IMR-90 (cell line): ENCODE data around the gene SASH1. TPM values are rescaled to one million over a fixed set of nuclear protein-coding genes. Genes with fewer than 3 reads are reported as not detected.
A peak's percentile ranks its signal among the peaks of the same experiment; 100 is the strongest.

Source experiments
- ATAC-seq: fragments of 200-7000 bp; cut with Tn5 transposase; 2 replicates; pipeline ENCODE4 v1.9.1; 2020; ENCODE audit warnings: low read depth, mild to moderate bottlenecking, moderate library complexity
- BruUV-seq: library from RNA; stranded (reverse); fragments of 400-500 nt; replicated peaks from 2 replicates; lab custom pipeline; 2021; lab: Mats Ljungman, UMichigan
- CTCF ChIA-PET: fragments of 300-600 bp; formaldehyde crosslinking; extraction: SDS; loops from one replicate; lab custom pipeline; 2021; ENCODE audit warnings: antibody characterized with exemption; lab: Yijun Ruan, JAX
- POLR2A ChIA-PET: fragments of 300-600 bp; sonication (Branson Sonifier 250); formaldehyde crosslinking; loops from one replicate; lab custom pipeline; 2022; ENCODE audit warnings: antibody characterized with exemption; ENCODE audit not compliant: unreplicated experiment; lab: Charles Lee
- DNase-seq: peaks from one replicate; pipeline ENCODE4 v3.0.0; 2013
- H2AFZ ChIP-seq: replicated peaks from 2 replicates; pipeline ENCODE3; 2013; ENCODE audit warnings: low read length, mild to moderate bottlenecking; ENCODE audit not compliant: poor library complexity
- H2AK5ac ChIP-seq: 2 replicates; pipeline ENCODE4 v1.6.1; 2013; ENCODE audit warnings: low read depth, low read length, inconsistent platforms
- H2AK9ac ChIP-seq: replicated peaks from 2 replicates; pipeline ENCODE3; 2013; ENCODE audit warnings: mild to moderate bottlenecking, low read depth, low read length, moderate library complexity; ENCODE audit not compliant: poor library complexity
- H2BK120ac ChIP-seq: 2 replicates; pipeline ENCODE4 v1.6.1; 2013; ENCODE audit warnings: low read depth, low read length, inconsistent platforms
- H2BK15ac ChIP-seq: 3 replicates; pipeline ENCODE4 v1.6.1; 2013; ENCODE audit warnings: low read depth, low read length, inconsistent platforms
- H2BK20ac ChIP-seq: 2 replicates; pipeline ENCODE4 v1.6.1; 2013; ENCODE audit warnings: low read depth, mild to moderate bottlenecking, inconsistent platforms, low read length, moderate library complexity
- H2BK5ac ChIP-seq: 2 replicates; pipeline ENCODE4 v1.6.1; 2013; ENCODE audit warnings: mild to moderate bottlenecking, low read depth, low read length, inconsistent platforms; ENCODE audit not compliant: poor library complexity, severe bottlenecking
- H3K14ac ChIP-seq: replicated peaks from 2 replicates; pipeline ENCODE4 v1.6.1; 2013; ENCODE audit warnings: low read depth, low read length, inconsistent platforms
- H3K18ac ChIP-seq: 2 replicates; pipeline ENCODE4 v1.6.1; 2013; ENCODE audit warnings: low read depth, low read length, control low read depth
- H3K23ac ChIP-seq: 2 replicates; pipeline ENCODE4 v1.6.1; 2013; ENCODE audit warnings: low read depth, low read length, inconsistent platforms
- H3K27ac ChIP-seq: 2 replicates; pipeline ENCODE4 v1.5.1; 2013; ENCODE audit warnings: mild to moderate bottlenecking, control low read depth, low read length; ENCODE audit not compliant: insufficient read depth
- H3K27me3 ChIP-seq: 2 replicates; pipeline ENCODE4 v1.6.1; 2013; ENCODE audit warnings: low read length; ENCODE audit not compliant: control insufficient read depth, insufficient read depth
- H3K36me3 ChIP-seq: 2 replicates; pipeline ENCODE4 v1.6.1; 2013; ENCODE audit warnings: low read length, mixed read lengths; ENCODE audit not compliant: control insufficient read depth, insufficient read depth
- H3K4ac ChIP-seq: 2 replicates; pipeline ENCODE4 v1.6.1; 2013; ENCODE audit warnings: low read depth, low read length, inconsistent platforms
- H3K4me1 ChIP-seq: 2 replicates; pipeline ENCODE4 v1.6.1; 2013; ENCODE audit warnings: low read length, mixed read lengths; ENCODE audit not compliant: control insufficient read depth, insufficient read depth
- H3K4me2 ChIP-seq: 2 replicates; pipeline ENCODE4 v1.6.1; 2013; ENCODE audit warnings: low read depth, mild to moderate bottlenecking, control low read depth, low read length, moderate library complexity
- H3K4me3 ChIP-seq: 2 replicates; pipeline ENCODE4 v1.5.1; 2013; ENCODE audit warnings: low read depth, mild to moderate bottlenecking, control low read depth, low read length, moderate library complexity; ENCODE audit not compliant: insufficient read depth
- H3K56ac ChIP-seq: 2 replicates; pipeline ENCODE4 v1.6.1; 2013; ENCODE audit warnings: low read length, inconsistent platforms; ENCODE audit not compliant: insufficient read depth; ENCODE audit errors: extremely low read depth
- H3K79me1 ChIP-seq, 2 experiments: 2 replicates each; pipeline ENCODE4 v1.6.1; 2013; ENCODE audit warnings: low read length in 2 of 2, inconsistent platforms in 1 of 2, low read depth in 1 of 2
- H3K9ac ChIP-seq: 2 replicates; pipeline ENCODE4 v1.6.1; 2013; ENCODE audit warnings: low read depth, low read length, control low read depth
- H3K9me1 ChIP-seq: 2 replicates; pipeline ENCODE4 v1.6.1; 2013; ENCODE audit warnings: low read length, inconsistent platforms; ENCODE audit not compliant: insufficient read depth
- H3K9me3 ChIP-seq: 2 replicates; pipeline ENCODE4 v1.6.1; 2013; ENCODE audit warnings: low read length; ENCODE audit not compliant: control insufficient read depth, insufficient read depth
- H4K20me1 ChIP-seq: 2 replicates; pipeline ENCODE4 v1.6.1; 2013; ENCODE audit warnings: low read length, inconsistent platforms; ENCODE audit not compliant: insufficient read depth
- H4K5ac ChIP-seq: 2 replicates; pipeline ENCODE4 v1.6.1; 2013; ENCODE audit warnings: mild to moderate bottlenecking, low read depth, low read length, control low read depth
- H4K8ac ChIP-seq, 2 experiments: 2 replicates each; pipeline ENCODE4 v1.6.1; 2013; ENCODE audit warnings: low read depth in 2 of 2, low read length in 2 of 2, control low read depth in 1 of 2, inconsistent platforms in 1 of 2
- H4K91ac ChIP-seq: 2 replicates; pipeline ENCODE4 v1.6.1; 2013; ENCODE audit warnings: low read depth, low read length, inconsistent platforms; ENCODE audit not compliant: insufficient read depth
- BHLHE40 ChIP-seq: fragments of 150-350 bp; IDR thresholded peaks from 2 replicates; pipeline ENCODE4 v1.6.1; 2016; ENCODE audit warnings: mild to moderate bottlenecking, low read depth, low read length
- CEBPB ChIP-seq: IDR thresholded peaks from 2 replicates; pipeline ENCODE4 v1.6.1; 2012; ENCODE audit warnings: low read depth, low read length, improper control_type of control experiment
- CHD1 ChIP-seq: IDR thresholded peaks from 2 replicates; pipeline ENCODE4 v1.6.1; 2012; ENCODE audit warnings: low read depth, low read length, improper control_type of control experiment
- CTCF ChIP-seq: conservative IDR thresholded peaks from 2 replicates; pipeline ENCODE4 v1.5.1; 2012; ENCODE audit warnings: mild to moderate bottlenecking, low read depth, low read length, improper control_type of control experiment
- ELK1 ChIP-seq: fragments of 150-350 bp; IDR thresholded peaks from 2 replicates; pipeline ENCODE4 v1.6.1; 2016; ENCODE audit warnings: low read depth, mild to moderate bottlenecking, low read length, moderate library complexity, borderline replicate concordance
- FOS ChIP-seq: fragments of 150-350 bp; IDR thresholded peaks from 2 replicates; pipeline ENCODE4 v1.6.1; 2016; ENCODE audit warnings: low read depth, low read length
- MAFK ChIP-seq: IDR thresholded peaks from 2 replicates; pipeline ENCODE4 v1.6.1; 2012; ENCODE audit warnings: low read depth, low read length, improper control_type of control experiment
- MAZ ChIP-seq: IDR thresholded peaks from 2 replicates; pipeline ENCODE4 v1.6.1; 2012; ENCODE audit warnings: low read depth, mild to moderate bottlenecking, low read length, improper control_type of control experiment, moderate library complexity, borderline replicate concordance
- MXI1 ChIP-seq: IDR thresholded peaks from 2 replicates; pipeline ENCODE4 v1.6.1; 2012; ENCODE audit warnings: low read depth, mild to moderate bottlenecking, low read length, moderate library complexity, borderline replicate concordance
- NFE2L2 ChIP-seq: fragments of 150-350 bp; IDR thresholded peaks from 2 replicates; pipeline ENCODE4 v1.6.1; 2016; ENCODE audit warnings: low read depth, mild to moderate bottlenecking, low read length
- POLR2A ChIP-seq: IDR thresholded peaks from 2 replicates; pipeline ENCODE4 v1.6.1; 2012; ENCODE audit warnings: mild to moderate bottlenecking, low read depth, low read length
- RAD21 ChIP-seq: IDR thresholded peaks from 2 replicates; pipeline ENCODE4 v1.6.1; 2012; ENCODE audit warnings: low read length, improper control_type of control experiment
- RCOR1 ChIP-seq: IDR thresholded peaks from 2 replicates; pipeline ENCODE4 v1.6.1; 2012; ENCODE audit warnings: mild to moderate bottlenecking, low read length, improper control_type of control experiment; ENCODE audit not compliant: insufficient replicate concordance
- RFX5 ChIP-seq: IDR thresholded peaks from 2 replicates; pipeline ENCODE4 v1.8.0; 2012; ENCODE audit warnings: low read depth, mild to moderate bottlenecking, low read length, moderate library complexity
- SMC3 ChIP-seq: fragments of 150-350 bp; IDR thresholded peaks from 2 replicates; pipeline ENCODE4 v1.6.1; 2016; ENCODE audit warnings: low read depth, mild to moderate bottlenecking, antibody characterized with exemption, low read length, moderate library complexity
- USF2 ChIP-seq: fragments of 150-350 bp; IDR thresholded peaks from 2 replicates; pipeline ENCODE4 v1.6.1; 2017; ENCODE audit warnings: mild to moderate bottlenecking, antibody characterized with exemption, low read length, low read depth
- WGBS, 2 experiments: methylation state at CpG; one replicate each; pipeline versions ENCODE4 v1.1.5 to v1.1.7; 2013; ENCODE audit warnings: missing lambda C conversion rate in 2 of 2; ENCODE audit not compliant: insufficient read length in 1 of 2; ENCODE audit errors: extremely low coverage in 2 of 2; 5-methylcytosine and 5-hydroxymethylcytosine counted together
- dilution Hi-C: fragments of 300-500 bp; cut with HindIII; formaldehyde crosslinking; loops from one replicate; pipeline ENCODE4 v1.14.3; 2018; ENCODE audit warnings: low sequenced_read_pairs; ENCODE audit not compliant: unreplicated experiment
- in situ Hi-C: fragments of 300-500 bp; cut with MboI; formaldehyde crosslinking; loops from 3 replicates; pipeline ENCODE4 v1.14.3; 2019; ENCODE audit warnings: low sequenced_read_pairs, inconsistent platforms, mixed read lengths
- intact Hi-C: fragments of 100-400 bp; cut with micrococcal nuclease; formaldehyde crosslinking; loops from 2 replicates; pipeline ENCODE4 v1.10.0; 2022
- polyA plus RNA-seq, 3 experiments: library from polyadenylated mRNA; depleted of rRNA; stranded (reverse); fragments of >200 nt; gene quantifications; 2 replicates each; pipeline ENCODE4 v1.2.3, GENCODE V29; 2012; ENCODE audit warnings: low replicate concordance in 1 of 3
- total RNA-seq: library from RNA; depleted of rRNA; stranded (reverse); fragments of >200 nt; gene quantifications from 2 replicates; pipeline ENCODE4 v1.2.3, GENCODE V29; 2012

Gene SASH1
- total and polyA plus RNA-seq, 2 of the 4 experiments (the other 2 are of a cell fraction) = 11.6 to 16.5 TPM

GRCh38 chr6:148563066-148563465, 220.4 kb downstream of the SASH1 start:
- H3K4me2 ChIP-seq = no peak overlapping the region
- no peak overlapping the region for H2BK20ac ChIP-seq
- no peaks in the 10 kb centered on the region for H3K9me3 ChIP-seq
- H4K20me1 ChIP-seq = no peaks in the 10 kb centered on the region; the same call in 1 of the 2 replicates
- BruUV-seq = no TSS peak
- H3K27ac ChIP-seq = no peak overlapping the region
- no peak overlapping the region for H3K14ac ChIP-seq
- no peak overlapping the region for H4K5ac ChIP-seq
- H3K23ac ChIP-seq = no peak overlapping the region
- peaks cover 19% of the 10 kb centered on the region for H3K9me1 ChIP-seq
- in situ Hi-C loops = no loop called here
- no peak overlapping the region for H2BK5ac ChIP-seq
- H3K56ac ChIP-seq = no peak overlapping the region
- H3K27me3 ChIP-seq = no peaks in the 10 kb centered on the region
- no peak overlapping the region for H2BK15ac ChIP-seq
- H2AFZ ChIP-seq = no peak overlapping the region
- intact Hi-C loops = no loop called here
- H3K4ac ChIP-seq = 0 out of 2 replicates have a peak overlapping the region, but pooled peaks have one; percentile 7
- TF ChIP-seq ELK1 (no peak), CTCF (no peak), CHD1 (no peak), MAFK (no peak), MXI1 (no peak), RFX5 (no peak), CEBPB (no peak), RAD21 (no peak), POLR2A (no peak), MAZ (no peak), BHLHE40 (no peak), USF2 (no peak), SMC3 (no peak), FOS (no peak), RCOR1 (no peak), NFE2L2 (no peak)
- no peak overlapping the region for H2AK9ac ChIP-seq
- ChIA-PET CTCF (no interaction called here), POLR2A (no interaction called here)
- dilution Hi-C loops = no loop called here
- H2AK5ac ChIP-seq = no peak overlapping the region
- H3K4me3 ChIP-seq = no peak overlapping the region
- 92% methylated on average over 2 of the region's 5 CpGs; no CpG with 5 or more reads in 1 of the 2 experiments for WGBS, 2 experiments
- no peak overlapping the region for H4K8ac ChIP-seq
- no peak overlapping the region for H2BK120ac ChIP-seq
- H4K91ac ChIP-seq = no peak overlapping the region
- peaks cover 8% of the 10 kb centered on the region for H3K4me1 ChIP-seq
- ATAC-seq (no peak), DNase-seq (no peak)
- H3K36me3 ChIP-seq = no peaks in the 10 kb centered on the region
- no peak overlapping the region for H3K9ac ChIP-seq
- H3K18ac ChIP-seq = no peak overlapping the region
- no peaks in the 10 kb centered on the region for H3K79me1 ChIP-seq
